Embryonic facial prominence (tissue), 1 donor: ENCODE measurements around the gene ARHGAP25.

Source experiments
- DNase-seq: peaks from one replicate; pipeline ENCODE4 v3.0.0-alpha.2; 2016; ENCODE audit errors: extremely low spot score

Gene ARHGAP25

GRCh38 chr2:68734688-68735525 lies at the start of gene ARHGAP25:
TSS of gene ARHGAP25 (plus strand) at chr2:68734811. CDS start at chr2:68735200, 389 bp downstream.
- no peak for DNase-seq

GRCh38 chr2:68686178-68686577 lies 48.4 kb upstream of the ARHGAP25 start:
- DNase-seq = no peak

GRCh38 chr2:68687018-68687417 lies 47.6 kb upstream of the ARHGAP25 start:
- no peak for DNase-seq

- no peak for DNase-seq
These were observed 44.8 kb upstream of the ARHGAP25 start for GRCh38 chr2:68689553-68690537.

- no peak for DNase-seq
These were observed 43.8 kb upstream of the ARHGAP25 start for GRCh38 chr2:68690851-68691250.

GRCh38 chr2:68692511-68692910 lies 42.1 kb upstream of the ARHGAP25 start:
- DNase-seq = no peak

- DNase-seq = no peak
These were observed 40.7 kb upstream of the ARHGAP25 start for GRCh38 chr2:68693951-68694350.

- no peak for DNase-seq
These were observed 38.6 kb upstream of the ARHGAP25 start for GRCh38 chr2:68695971-68696370.

- DNase-seq = no peak
These were observed 38.1 kb upstream of the ARHGAP25 start for GRCh38 chr2:68696554-68696953.

- DNase-seq = no peak
These were observed 35.8 kb upstream of the ARHGAP25 start for GRCh38 chr2:68698567-68699377.

GRCh38 chr2:68700560-68700959 lies 34.1 kb upstream of the ARHGAP25 start:
- DNase-seq = no peak

- no peak for DNase-seq
These were observed 28.0 kb upstream of the ARHGAP25 start for GRCh38 chr2:68706637-68707036.

- no peak for DNase-seq
These were observed 26.0 kb upstream of the ARHGAP25 start for GRCh38 chr2:68708629-68709028.

GRCh38 chr2:68709421-68709911 lies 25.1 kb upstream of the ARHGAP25 start:
- DNase-seq = no peak

- DNase-seq = no peak
These were observed 24.3 kb upstream of the ARHGAP25 start for GRCh38 chr2:68710336-68710735.

- no peak for DNase-seq
These were observed 23.9 kb upstream of the ARHGAP25 start for GRCh38 chr2:68710756-68711155.

GRCh38 chr2:68714866-68715265 lies 19.7 kb upstream of the ARHGAP25 start:
- no peak for DNase-seq

GRCh38 chr2:68715353-68716041 lies 19.1 kb upstream of the ARHGAP25 start:
- DNase-seq = no peak

- DNase-seq = no peak
These were observed 17.9 kb upstream of the ARHGAP25 start for GRCh38 chr2:68716604-68717304.

GRCh38 chr2:68717305-68717661 lies 17.3 kb upstream of the ARHGAP25 start:
- no peak for DNase-seq
